GM19035 (cell line): ENCODE data around the gene BACH2.

Source experiments
- ATAC-seq: cut with Tn5 transposase; IDR thresholded peaks from one replicate; pipeline ENCODE4 v1.9.1; 2021; ENCODE audit not compliant: unreplicated experiment

Gene BACH2

GRCh38 chr6:89952686-89953085 is 344.0 kb downstream of the BACH2 start:
- ATAC-seq, result no peak

- ATAC-seq, result no peak
Observed at GRCh38 chr6:89952105-89952671, 344.5 kb downstream of the BACH2 start.

GRCh38 chr6:89951574-89952104 is 345.0 kb downstream of the BACH2 start:
- no peak for ATAC-seq

- no peak for ATAC-seq
Observed at GRCh38 chr6:89950879-89951391, 345.7 kb downstream of the BACH2 start.

- no peak for ATAC-seq
Observed at GRCh38 chr6:89950446-89950845, 346.2 kb downstream of the BACH2 start.

- no peak for ATAC-seq
Observed at GRCh38 chr6:89948876-89949275, 347.8 kb downstream of the BACH2 start.

DNA sequence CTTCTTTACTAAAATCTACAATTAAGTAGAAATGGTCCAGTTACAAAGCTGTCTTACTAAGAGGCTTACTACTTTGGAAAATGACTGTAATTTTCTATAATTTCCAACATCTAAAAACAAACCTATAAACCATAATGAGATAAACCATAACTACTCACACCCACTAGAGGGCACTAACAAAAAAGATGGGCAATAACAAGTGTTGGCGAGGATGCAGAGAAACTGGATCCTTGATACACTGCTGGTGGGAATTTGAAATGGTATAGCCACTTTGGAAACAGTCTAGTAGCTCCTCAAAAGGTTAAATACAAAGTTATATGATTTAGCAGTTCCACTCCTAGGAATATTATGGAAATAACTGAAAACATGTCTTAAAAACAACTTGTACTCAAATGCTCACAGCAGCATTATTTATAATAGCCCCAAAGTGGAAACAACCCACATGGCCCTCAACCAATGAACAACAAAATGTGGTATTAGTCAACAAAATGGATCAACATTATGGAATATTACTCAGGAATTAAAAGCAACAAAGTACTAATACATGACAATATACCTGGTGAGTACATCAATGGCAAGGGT is 351.7 kb downstream of the BACH2 start:
- no peak for ATAC-seq

DNA sequence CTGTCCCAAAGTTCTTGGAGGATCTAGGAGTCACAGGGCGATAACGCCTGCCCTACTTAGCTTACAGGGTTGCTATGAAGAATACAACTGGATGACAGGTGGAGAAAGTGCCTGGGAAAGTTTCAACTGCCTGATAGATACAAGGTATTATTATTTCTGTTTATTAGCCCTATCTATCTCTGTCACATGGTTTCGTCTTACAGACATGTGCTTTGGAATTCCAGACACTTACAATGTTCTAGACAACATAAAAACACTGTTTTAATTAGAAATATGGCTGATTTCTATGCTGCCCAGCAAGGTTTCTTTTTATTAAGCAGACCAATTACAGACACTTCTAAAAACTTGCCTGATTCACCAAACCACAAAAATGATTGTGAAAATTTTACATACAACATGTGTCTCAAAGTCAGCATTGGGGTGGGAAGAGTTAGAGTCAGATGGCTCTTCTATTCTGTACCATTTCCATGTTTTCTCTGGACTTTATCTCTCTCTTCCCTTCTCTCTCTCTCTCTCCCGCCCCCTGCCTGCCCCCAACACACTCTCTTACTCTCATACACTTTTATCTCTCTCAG is 352.4 kb downstream of the BACH2 start:
- no peak for ATAC-seq

- no peak for ATAC-seq
Observed at GRCh38 chr6:89942601-89943000, 354.0 kb downstream of the BACH2 start.

GRCh38 chr6:89941763-89942497 is 354.7 kb downstream of the BACH2 start:
- no peak for ATAC-seq

DNA sequence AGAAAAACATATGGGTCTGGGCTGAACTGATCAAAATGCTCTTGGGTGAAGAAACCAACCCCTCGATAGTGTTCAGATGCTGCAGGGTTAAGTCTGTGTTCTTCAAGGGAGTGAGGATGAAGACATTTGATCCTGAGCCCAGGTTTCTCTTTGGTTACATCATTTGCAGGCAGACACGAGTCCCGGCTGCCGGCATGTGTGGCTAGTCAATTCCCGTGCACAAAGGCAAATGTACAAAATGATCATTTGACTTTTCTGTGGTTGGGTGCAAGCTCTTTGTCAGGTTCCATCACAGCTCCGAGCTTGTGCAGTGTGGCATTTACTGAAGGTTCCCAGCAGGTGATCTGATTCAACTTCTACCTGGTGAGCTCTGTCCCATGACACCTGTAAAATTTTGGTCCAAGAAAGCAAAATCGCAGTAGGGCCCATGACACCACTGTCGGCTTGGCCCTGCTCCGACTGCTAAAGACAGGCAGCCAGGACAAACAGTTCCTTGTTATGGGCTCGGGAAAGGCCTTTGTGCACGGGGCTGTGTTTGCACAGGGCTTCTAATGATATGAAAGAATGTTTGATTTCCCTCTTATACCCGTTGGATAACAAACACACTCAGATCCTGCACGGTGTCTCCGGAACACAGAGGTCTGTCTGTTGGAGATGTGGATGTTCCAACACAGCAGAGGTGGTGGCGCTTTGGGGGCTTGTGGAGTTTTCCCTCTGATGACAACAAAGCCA is 355.4 kb downstream of the BACH2 start:
- no peak for ATAC-seq

GRCh38 chr6:89940225-89941027 is 356.2 kb downstream of the BACH2 start:
- no peak for ATAC-seq

DNA sequence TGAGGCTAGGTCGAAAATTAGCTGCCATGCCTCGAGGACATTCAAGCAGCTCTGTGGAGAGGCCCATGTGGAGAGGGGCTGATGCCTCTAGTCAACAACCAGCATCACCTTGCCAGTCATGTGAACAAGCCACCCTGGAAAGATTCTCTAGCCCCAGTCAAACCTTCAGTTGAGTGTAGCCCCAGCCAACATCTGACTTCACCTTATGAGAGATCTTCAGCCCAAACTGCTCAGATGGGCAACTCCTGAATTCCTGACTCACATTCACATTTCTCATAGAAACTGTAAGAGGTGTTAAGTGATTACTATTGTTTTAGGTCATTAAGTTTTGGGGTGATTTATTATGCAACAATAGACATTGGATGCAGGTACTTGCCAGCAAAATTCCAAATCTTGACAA is 357.5 kb downstream of the BACH2 start:
- no peak for ATAC-seq

DNA sequence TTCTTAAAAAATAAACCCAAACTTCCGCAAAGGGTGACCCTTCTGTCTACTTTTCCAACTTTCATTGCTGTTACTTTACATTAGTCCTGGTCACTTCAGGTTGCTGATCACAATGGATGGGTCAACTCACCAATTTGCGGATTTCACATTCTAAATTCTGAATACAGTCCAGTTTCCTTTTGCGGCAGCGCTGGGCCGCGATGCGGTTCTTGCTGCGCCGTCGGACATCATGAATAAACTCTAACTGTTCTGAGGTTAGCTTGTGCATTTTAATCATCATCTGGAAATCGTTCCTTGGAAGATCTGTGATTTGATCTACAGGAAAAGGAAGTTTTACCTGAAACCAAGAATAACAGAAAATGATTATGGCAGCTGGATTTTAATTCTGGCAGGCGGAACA is 358.6 kb downstream of the BACH2 start:
- ATAC-seq, result no peak

DNA sequence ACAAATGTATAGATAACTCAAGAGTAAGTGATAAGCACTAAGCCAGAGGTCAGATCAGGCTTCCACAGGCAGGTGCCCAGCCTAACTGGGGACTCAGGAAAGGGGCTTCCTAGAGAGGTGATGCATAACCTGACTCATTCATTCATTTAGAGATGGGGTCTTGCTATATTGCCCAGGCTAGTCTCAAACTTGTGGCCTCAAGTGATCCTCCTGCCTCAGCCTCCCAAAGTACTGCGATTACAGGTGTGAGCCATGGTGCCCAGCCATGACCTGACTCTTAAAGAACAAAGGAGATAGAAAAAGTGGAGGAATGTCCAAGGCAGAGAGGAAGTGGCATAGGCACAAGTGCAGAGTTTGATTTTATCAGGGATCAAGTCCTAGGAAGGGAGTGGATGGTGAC is 360.5 kb downstream of the BACH2 start:
- ATAC-seq, result no peak

DNA sequence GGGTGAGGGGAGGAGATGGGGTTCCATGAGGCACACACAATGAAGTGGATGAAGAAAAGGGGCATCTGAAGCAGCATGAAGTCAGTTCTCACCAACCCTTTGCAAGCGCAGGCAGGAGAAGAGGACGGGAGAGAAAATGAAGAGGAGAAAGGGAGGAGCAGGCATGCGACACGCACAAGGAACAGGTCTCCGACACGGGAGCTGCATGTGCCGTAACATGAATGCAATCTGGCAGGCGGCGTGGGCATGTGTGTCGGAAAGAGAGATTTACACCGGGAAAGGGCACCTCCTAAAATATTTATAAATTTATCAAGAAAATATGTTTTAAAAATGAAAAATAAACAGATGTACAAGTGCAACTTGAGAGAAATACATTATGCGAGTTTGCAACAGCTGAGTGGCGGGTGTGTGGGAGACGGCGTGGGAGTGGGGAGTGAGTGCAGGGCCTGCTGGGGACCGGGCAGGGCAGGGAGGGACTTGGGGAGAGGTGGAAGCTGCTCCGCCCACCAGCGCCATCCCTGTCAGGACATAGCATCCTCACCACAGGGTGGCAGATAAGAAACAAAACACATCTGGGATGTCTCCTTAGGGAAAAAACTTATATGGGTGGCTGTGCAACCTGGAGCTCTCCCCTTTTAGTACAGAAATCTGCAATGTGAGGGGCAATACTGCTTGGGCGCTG is 361.8 kb downstream of the BACH2 start:
- ATAC-seq, result no peak

GRCh38 chr6:89932245-89932802 is 364.3 kb downstream of the BACH2 start:
- no peak for ATAC-seq

DNA sequence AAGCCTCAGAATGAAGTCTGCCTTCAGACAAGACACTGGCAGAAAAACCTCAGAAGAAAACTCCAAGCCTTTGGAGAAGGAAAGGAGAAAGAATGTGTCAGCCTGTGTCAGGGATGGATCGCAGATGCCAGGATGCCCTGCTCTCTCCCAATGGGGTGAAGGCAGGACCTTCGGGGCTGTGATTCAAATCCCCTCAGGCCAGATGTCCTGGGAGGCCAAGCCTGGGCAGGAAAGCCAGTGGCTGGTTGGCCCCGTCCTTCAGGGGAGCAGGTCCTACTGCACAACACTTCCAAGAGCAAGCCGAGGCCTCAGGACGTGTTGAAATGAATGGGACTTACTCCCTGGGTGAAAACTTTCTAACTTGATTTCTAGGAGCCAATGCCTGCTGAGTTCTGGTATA is 365.9 kb downstream of the BACH2 start:
- ATAC-seq, result no peak

DNA sequence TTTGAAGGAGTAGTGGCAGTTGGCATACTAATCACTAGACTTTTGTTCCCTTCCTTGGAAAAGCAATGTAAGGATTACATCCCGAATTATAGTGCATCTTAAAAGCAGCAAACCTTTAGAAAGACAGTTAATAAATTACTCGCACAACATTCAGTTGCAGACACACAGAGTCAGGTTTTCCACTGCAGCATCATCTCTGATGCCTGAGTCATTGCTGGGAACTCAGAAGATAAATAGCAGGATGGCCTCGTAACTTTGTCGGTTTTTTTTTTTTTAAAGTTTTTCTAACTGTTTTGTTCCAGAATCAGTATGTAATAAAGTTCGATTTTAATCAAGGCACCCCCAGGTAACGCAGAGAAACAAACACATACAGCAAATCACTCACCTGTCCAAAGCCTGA is 368.0 kb downstream of the BACH2 start:
- no peak for ATAC-seq
